Germinal center (tissue), 1 donor: ENCODE measurements around the gene TNFRSF6B.
"Not testable (repeated sequence)": the region's sequence is repeated elsewhere in the genome, so short reads cannot be mapped to it uniquely, and the experiment has no call there.

Source experiments
- DNase-seq: peaks from one replicate; pipeline ENCODE4 v3.0.0; 2012; ENCODE audit warnings: mixed read lengths, low spot score

TNFRSF6B gene

GRCh38 chr20:63709149-63709527 lies 12.7 kb downstream of the TNFRSF6B start:
- peak; percentile 0 for DNase-seq

- DNase-seq: no peak
Observed at GRCh38 chr20:63711085-63711645, 14.7 kb downstream of the TNFRSF6B start.

- no peak for DNase-seq
Observed at GRCh38 chr20:63712191-63712590, 15.7 kb downstream of the TNFRSF6B start.

- no peak for DNase-seq
Observed at GRCh38 chr20:63714858-63715257, 18.4 kb downstream of the TNFRSF6B start.

- no peak for DNase-seq
Observed at GRCh38 chr20:63718996-63719395, 22.5 kb downstream of the TNFRSF6B start.

DNA sequence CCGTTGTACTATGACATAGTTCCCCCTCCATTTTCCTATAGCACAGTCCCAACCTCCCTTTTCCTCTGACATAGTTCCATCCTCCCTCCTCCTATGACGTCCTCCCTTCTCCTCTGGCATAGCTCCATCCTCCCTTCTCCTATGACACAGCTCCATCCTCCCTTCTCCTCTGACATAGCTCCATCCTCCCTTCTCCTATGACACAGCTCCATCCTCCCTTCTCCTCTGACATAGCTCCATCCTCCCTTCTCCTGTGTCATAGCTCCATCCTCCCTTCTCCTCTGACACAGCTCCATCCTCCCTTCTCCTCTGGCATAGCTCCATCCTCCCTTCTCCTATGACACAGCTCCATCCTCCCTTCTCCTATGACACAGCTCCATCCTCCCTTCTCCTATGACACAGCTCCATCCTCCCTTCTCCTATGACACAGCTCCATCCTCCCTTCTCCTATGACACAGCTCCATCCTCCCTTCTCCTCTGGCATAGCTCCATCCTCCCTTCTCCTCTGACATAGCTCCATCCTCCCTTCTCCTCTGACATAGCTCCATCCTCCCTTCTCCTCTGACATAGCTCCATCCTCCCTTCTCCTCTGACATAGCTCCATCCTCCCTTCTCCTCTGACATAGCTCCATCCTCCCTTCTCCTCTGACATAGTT lies 26.6 kb downstream of the TNFRSF6B start:
- not testable (repeated sequence) for DNase-seq

DNA sequence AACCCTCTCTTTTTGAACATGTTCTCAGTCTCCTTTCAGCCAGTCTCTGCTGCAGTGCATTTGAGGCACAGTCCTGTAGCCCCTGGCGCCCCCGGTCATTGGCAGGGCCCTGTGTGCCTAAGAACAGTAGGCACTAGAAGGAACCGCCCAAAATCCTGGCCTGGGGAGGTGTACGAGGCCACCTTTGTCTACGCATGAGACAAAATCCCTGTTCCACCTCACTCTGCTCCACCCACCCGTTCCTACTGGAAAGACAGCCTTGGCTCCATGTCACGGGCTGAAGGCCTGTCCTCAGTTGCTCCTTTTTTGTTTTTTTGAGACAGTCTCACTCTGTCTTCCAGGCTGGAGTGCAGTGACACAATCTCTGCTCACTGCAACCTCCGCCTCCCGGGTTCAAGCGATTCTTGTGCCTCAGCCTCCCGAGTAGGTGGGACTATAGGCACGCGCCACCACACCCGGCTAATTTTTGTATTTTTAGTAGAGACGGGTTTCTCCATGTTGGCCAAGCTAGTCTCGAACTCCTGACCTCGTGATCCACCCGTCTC lies 33.8 kb downstream of the TNFRSF6B start:
- not testable (repeated sequence) for DNase-seq

- DNase-seq: no peak
Observed at GRCh38 chr20:63731410-63731809, 35.0 kb downstream of the TNFRSF6B start.

DNA sequence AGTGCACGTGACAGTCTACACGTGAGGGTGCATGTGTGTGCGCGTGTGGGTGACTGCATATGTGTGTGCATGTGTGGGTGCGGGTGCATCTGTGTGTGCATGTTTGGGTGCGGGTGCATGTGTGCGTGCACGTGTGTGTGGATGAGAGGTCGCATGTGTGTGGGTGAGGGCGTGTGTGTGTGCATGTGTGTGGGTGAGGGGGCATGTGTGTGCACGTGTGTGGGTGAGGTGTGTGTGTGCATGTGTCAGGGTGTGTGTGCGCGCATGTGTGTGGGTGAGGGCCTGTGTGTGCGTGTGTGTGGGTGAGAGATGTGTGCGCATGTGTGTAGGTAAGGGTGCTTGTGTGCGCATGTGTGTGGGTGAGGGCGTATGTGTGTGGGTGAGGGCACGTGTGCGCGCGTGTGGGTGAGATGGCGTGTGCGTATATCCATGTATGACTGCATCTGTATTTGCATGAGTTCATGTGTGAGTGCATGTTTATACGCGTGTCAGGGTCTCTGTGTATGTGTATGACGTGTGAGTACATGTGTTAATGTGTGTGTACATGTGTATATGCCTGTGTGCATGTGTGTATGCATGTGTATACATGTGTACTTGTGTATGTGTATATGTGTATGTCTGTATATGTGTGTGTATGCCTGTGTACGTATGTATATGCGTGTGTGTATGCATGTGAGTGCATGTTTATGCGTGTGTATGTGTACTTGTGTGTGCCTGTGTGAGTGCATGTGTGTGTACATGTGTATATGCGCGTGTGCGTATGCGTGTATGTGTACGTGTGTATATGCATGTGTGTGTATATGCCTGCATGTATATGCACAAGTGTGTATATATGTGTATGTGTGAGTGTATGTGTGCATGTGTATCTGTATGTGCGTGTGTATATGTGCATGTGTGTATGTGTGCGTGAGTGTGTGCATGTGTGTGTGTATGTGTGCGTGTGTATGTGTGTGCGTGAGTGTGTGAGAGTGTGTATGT lies 36.0 kb downstream of the TNFRSF6B start:
- no peak for DNase-seq

GRCh38 chr20:63733117-63733516 lies 36.7 kb downstream of the TNFRSF6B start:
- DNase-seq: no peak

GRCh38 chr20:63733579-63734081 lies 37.2 kb downstream of the TNFRSF6B start:
- DNase-seq: no peak

- DNase-seq: no peak
Observed at GRCh38 chr20:63734111-63734945, 37.9 kb downstream of the TNFRSF6B start.

GRCh38 chr20:63734946-63735858 lies 38.8 kb downstream of the TNFRSF6B start:
- no peak for DNase-seq

DNA sequence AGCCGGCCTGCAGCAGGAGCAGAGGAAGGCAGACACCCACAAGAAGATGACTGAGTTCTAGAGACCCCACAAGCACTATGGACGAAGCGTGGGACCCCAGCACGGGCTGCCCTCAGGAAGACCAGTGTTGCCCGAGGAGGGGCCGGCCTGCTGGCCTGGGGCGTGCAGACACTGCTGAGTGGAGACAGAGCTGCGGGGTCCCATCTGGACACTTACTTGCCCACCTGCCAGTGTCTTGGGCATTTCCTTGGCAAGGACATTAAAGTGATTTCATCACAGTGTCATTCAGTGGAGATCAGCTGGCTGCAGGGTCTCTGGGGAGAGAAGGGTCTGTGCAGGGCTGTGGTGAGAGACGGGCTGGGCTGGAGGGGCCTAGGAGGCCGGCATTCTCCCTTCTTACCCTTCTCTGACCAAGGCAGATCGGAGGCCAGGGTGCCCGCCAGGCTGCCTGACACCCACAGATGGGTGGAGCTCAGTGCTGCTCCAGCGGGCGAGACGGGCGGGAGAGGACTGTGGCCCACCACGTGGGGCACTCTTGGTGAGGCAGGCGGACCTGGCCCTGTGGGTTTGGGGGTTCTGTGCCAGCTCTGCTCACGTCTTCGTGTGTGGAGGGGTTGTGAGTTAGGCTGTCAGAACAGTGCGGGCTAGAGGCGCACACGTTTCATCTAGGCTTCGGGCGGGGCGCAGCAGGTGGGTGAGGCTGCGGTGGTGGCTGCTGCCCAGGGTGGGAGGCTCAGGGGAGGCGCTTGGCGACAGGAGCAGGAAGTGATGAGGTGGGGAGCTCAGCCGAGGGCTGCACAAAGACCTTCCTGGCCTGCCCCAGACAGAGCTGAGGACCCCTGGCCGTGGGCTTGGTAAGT lies 39.6 kb downstream of the TNFRSF6B start, which contains the start of gene LIME1:
LIME1 (plus strand) TSS at position 806 of the 860 bp plus-strand sequence. CDS start 886 bp downstream, outside the sequence.
- peak; percentile 83 for DNase-seq

DNA sequence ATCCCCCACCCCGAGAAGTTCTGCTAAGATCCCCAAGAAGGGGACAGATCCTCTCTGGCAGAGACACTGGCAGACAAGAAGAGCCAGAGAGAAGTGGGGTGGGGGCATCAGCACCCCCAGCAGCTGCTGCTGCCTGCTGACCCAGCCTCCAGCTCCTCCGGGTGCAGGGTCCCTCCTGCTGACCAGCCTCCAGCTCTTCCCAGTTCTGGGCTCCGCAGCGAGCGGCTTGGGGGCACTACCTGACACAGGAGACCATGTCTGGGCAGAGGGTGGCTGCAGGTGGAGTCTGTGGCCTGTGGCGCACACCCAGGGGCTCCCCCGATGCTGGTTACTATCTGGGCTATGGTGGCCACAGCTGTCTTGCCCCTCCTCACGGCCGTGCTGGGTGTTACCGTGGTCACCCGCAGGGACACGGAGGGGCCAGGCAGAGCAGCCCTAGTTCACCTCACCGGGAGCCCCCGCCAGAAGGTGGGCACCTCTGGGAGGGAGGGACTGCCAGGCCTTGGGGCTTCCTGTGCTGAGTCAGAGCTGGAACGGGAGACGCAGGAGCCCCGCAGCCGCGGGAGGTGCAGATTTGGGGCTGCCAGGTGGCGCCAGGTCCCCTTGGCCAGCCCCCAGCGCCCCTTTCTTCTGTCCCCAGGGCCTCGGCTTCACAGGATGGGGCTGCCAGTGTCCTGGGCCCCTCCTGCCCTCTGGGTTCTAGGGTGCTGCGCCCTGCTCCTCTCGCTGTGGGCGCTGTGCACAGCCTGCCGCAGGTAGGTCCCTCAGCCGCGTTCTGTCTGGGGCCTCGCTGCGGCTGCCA lies 40.6 kb downstream of the TNFRSF6B start:
- peak; percentile 67 for DNase-seq

DNA sequence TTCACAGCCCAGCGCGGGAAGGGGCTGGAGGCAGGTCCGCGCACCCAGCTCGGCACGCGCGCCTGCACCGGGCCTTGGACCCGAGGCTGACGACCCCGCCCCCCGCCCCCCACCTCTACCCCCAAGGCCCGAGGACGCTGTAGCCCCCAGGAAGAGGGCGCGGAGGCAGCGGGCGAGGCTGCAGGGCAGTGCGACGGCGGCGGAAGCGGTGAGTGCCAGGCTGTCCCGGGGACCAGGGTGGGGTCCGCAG lies 41.2 kb downstream of the TNFRSF6B start:
- DNase-seq: no peak

- peak; percentile 61 for DNase-seq
Observed at GRCh38 chr20:63737945-63738686, 41.7 kb downstream of the TNFRSF6B start.

GRCh38 chr20:63738687-63739129 lies 42.3 kb downstream of the TNFRSF6B start:
- no peak for DNase-seq
